NCI-H2107 (cell line): ENCODE data around the gene SP8.

Experiments
- DNase-seq: peaks from one replicate; lab custom pipeline; 2025; lab: John Stamatoyannopoulos, UW

Gene SP8

GRCh38 chr7:20754001-20754400 is 32.7 kb downstream of the SP8 start:
- no peak for DNase-seq

GRCh38 chr7:20749906-20750305 is 36.8 kb downstream of the SP8 start:
- no peak for DNase-seq

GRCh38 chr7:20748853-20749252 is 37.8 kb downstream of the SP8 start:
- DNase-seq, result no peak

GRCh38 chr7:20747001-20747400 is 39.7 kb downstream of the SP8 start:
- no peak for DNase-seq

- no peak for DNase-seq
These were observed 41.0 kb downstream of the SP8 start for GRCh38 chr7:20745702-20746101.

- DNase-seq, result peak; percentile 24
These were observed 41.7 kb downstream of the SP8 start for GRCh38 chr7:20744954-20745446.

GRCh38 chr7:20742913-20743312 is 43.8 kb downstream of the SP8 start:
- DNase-seq, result no peak

- DNase-seq, result no peak
These were observed 44.9 kb downstream of the SP8 start for GRCh38 chr7:20741801-20742200.

- no peak for DNase-seq
These were observed 47.9 kb downstream of the SP8 start for GRCh38 chr7:20738518-20739481.

- no peak for DNase-seq
These were observed 48.7 kb downstream of the SP8 start for GRCh38 chr7:20737840-20738448.

GRCh38 chr7:20735346-20736065 is 51.2 kb downstream of the SP8 start:
- no peak for DNase-seq
